LoVo (cell line): ENCODE data around the gene REXO2.
A peak's percentile ranks its signal among the peaks of the same experiment; 100 is the strongest.

Experiments used
- DNase-seq: peaks from one replicate; pipeline ENCODE4 v3.0.0-alpha.2; 2016; ENCODE audit warnings: low spot score

Gene REXO2

DNA sequence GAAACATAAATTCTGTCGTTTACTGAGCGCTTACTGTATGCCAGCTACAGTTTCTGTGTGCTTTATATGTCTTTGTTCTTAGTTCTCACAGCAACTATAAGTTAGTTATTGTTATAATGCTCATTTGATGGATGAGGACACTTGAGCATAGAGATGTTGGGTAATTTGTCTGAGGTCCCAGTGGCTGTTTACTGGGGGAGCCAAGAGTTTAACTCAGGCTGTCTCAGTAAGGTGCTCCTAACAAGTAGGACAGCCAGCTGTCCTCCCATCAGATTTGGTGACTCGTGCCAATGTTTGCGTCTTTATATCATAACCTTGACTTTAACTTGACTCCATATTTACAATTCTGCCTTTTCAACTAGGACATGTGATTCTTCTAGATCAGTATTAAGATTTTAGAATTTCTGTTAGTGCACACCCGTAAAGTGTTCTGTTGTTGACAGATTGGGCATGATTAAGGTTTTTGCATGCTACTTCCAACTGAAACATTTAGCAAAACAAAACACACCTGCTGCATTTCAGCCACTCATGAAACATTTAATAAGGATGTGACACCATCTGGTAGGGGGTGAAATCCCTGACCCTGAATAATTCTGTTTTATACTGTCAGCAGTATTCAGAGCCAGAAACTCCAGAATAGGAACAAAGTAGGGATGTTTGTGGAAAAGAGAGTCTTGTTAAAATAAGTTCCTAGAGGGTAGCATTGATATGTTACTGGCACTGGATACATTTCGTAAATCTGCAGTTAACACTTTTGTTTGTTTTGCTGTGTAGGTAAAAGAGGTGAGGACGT, 1.9 kb downstream of the REXO2 start:
- DNase-seq = no peak

- DNase-seq = no peak
Measured at GRCh38 chr11:114441921-114442320, 2.7 kb downstream of the REXO2 start.

- DNase-seq = no peak
Measured at GRCh38 chr11:114442536-114442935, 3.3 kb downstream of the REXO2 start.

GRCh38 chr11:114447444-114447843, 8.2 kb downstream of the REXO2 start:
- no peak for DNase-seq

DNA sequence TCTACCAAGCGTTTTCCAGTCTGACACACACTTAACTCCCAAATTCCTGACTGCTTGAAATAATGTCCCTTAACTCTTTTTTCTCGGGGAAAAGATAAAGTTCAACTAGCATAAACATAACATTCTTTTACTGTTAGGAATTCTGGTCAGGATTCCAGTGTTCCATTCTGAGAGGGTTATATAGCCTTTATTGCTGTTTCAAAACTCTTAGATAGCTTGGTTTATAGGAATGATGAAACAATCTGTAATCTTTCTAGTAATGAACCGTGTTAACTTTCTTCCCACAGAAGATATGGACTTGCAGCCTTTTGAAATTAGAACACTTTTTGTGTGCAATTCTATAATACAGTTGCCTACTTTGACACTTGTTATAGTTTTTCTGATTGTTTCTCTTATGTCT, 8.6 kb downstream of the REXO2 start:
- DNase-seq = peak; percentile 24

DNA sequence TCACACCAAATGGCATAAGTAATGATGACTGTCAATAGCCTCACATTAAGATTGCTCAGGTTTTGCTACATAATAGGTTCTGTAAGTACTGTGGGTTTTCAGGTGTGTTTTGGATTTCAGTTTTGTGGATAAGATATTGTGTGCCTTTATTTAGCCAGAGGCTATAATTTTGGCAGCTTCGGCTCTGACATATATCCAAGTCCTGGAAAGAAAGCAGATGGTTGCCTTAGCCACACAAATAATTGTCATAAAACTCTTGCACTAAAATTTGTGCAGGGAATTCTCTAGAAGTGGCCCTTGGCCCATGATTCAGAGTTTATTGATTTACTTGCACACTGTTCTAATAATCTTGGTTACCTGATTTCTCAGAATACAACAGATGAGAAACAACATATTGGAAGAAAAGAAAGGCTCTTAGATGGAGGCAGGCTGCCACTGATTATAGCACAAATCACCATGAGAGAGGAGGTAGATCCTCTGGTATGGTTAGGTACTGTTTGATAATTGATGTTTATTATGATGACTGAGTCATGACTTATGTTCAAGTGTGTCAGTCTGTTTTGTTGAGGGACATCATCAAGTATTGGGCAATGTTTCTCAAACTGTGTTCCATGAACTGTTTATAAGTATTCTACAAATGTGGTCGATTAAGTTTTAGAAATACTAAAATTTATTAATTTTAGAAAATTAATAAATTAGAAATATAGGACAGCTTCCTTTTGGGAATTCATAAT, 9.6 kb downstream of the REXO2 start:
- no peak for DNase-seq

GRCh38 chr11:114449845-114450244, 10.6 kb downstream of the REXO2 start:
- no peak for DNase-seq

GRCh38 chr11:114452399-114452798, 13.1 kb downstream of the REXO2 start:
- DNase-seq = no peak

DNA sequence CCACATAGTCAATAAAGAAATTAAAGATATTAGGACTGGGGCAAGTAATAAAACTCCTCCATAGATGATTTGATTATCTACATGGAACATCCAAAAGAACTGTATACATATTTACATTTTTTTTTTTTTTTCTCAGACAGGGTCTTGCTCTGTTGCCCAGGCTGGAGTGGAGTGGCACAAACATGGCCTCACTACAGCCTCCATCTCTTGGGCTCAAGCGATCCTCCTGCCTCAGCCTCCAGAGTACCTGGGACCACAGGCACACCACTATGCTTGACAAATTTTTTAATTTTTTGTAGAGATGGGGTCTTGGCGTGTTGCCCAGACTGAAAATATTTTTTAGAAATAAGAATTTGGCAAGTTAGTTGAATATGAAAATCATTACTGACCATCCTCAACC, 24.7 kb downstream of the REXO2 start:
- no peak for DNase-seq

GRCh38 chr11:114466742-114467141, 27.5 kb downstream of the REXO2 start:
- no peak for DNase-seq

GRCh38 chr11:114472661-114473060, 33.4 kb downstream of the REXO2 start:
- DNase-seq = no peak

DNA sequence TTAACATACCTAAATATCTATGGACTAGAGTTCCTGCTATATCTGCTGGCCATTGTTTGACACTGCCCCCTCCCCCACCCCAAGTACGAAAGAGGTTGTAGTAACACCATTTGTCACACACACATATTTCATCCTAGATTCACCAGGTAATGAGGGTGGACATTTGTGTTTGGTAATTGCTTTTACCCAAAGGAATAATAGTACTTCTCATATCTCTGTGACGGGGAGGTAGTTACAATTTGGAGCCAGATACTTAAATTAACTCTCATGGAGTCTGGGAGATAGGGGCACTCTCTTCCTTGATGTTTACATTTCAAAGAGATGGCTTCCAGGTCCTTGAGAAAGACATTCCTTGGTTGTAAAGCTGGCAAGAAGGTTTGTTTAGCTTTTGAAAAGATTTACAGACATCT, 38.7 kb downstream of the REXO2 start:
- no peak for DNase-seq

- no peak for DNase-seq
Measured at GRCh38 chr11:114478768-114479167, 39.5 kb downstream of the REXO2 start.

GRCh38 chr11:114479331-114479730, 40.1 kb downstream of the REXO2 start:
- no peak for DNase-seq

DNA sequence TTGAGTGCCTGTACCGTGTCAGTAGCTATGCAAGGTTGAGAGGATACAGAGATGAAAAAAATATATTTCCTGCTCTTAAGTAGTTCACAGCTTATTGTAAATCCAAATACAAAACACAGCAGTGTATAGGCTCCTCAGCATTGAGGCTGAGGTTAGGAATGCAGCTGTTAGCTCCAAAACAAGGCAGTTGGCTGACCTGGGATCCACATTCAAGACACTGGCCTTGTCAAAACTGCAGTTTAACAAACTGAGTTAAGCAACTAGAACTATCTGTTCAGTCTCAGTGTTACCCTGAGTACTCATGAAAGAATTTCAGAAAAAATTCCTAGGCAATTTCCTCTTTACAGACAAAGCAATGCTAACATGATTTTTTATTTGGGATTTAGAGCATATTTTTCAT, 42.8 kb downstream of the REXO2 start:
- no peak for DNase-seq

DNA sequence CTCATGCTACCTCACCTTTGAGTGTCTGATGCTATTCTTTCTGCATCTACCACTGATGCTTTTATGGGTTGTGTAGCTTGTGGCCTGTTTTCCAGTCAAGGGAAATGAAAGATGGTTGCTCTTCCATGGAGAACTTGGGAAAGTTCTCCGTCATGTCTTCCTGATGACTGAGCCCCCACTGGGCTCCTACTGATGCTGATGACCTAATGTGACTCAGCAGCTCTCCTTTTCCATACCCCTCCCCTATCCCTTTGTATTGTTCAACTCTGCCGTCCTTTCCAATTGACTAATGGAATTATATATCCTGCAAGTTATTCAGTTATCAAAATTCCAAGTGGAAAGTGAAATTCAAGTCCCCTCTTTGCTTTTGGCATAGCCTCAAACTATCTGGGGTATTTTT, 44.7 kb downstream of the REXO2 start:
- no peak for DNase-seq

DNA sequence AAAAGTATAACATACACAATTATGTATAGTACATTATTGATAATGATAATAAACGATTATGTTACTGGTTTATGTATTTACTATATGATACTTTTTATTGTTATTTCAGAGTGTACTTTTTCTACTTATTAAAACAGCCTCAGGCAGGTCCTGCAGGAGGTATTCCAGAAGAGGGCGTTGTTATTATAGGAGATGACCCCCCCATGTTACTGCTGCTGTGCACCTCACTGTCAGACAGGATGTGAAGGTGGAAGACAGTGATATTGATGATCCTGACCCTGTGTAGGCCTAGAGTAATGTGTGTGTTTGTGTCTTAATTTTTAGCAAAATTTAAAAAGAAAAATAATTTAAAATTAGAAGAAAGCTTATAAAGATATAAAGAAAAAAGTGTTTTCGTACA, 57.6 kb downstream of the REXO2 start:
- no peak for DNase-seq

DNA sequence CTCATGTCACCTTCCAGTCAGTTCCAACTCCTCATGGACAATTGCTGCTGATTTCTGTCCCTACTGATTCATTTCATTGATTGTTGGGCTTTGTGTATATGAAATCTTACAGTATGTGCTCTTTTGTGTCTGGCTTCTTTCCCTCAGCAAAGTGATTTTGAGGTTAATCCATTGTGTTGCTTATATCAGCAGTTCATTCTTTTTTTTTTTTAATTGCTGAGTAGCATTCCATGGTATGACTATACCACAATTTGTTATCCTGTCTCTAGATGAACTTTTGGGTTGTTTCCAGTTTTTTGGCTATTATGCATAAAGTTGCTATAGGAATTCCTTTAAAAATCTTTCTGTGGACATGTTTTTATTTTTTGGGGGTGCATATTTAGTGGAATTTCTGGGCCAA, 60.5 kb downstream of the REXO2 start:
- DNase-seq = no peak
